ENCODE data around the gene PERM1. TPM values are rescaled to one million over a fixed set of nuclear protein-coding genes. Genes with fewer than 3 reads are reported as not detected.
A peak's percentile ranks its signal among the peaks of the same experiment; 100 is the strongest.

PERM1 gene
- total RNA-seq, 1 experiment from 2014 or later, result 1.5 TPM

- ChIA-PET CTCF (interaction anchor here (0.6 kb wide), 1 partner anchor 270 kb away, joined by 6 read pairs; no protein-coding TSS in a partner anchor), POLR2A (interaction anchor here (0.6 kb wide), 1 partner anchor 105 kb away, joined by 6 read pairs; no protein-coding TSS in a partner anchor)
- no peaks in the 10 kb centered on the region; the same call in 1 of the 2 replicates for H3K36me3 ChIP-seq (ENCODE audit: control insufficient read depth, insufficient read depth, low read length)
- BruUV-seq (replicated peaks), result no TSS peak
- no peaks in the 10 kb centered on the region for H3K27me3 ChIP-seq (ENCODE audit: control insufficient read depth, insufficient read depth, low read length)
- in situ Hi-C loops (cut with HindIII; ENCODE audit: low pct_unique_long_range_greater_than_20kb, low sequenced_read_pairs) (no loop called here), intact Hi-C loops (cut with micrococcal nuclease; ENCODE audit: unreplicated experiment) (no loop called here)
- peak overlapping the region; percentile 82 for H3K27ac ChIP-seq (ENCODE audit: low read length)
- peak overlapping the region; percentile 60 to 70 for H3K4me3 ChIP-seq (ENCODE audit: low read depth in 2 of 2, low read length in 2 of 2)
- peaks cover 43% of the 10 kb centered on the region for H3K4me1 ChIP-seq (ENCODE audit: control insufficient read depth, insufficient read depth, low read length)
- no peaks in the 10 kb centered on the region for H3K9me3 ChIP-seq (ENCODE audit: control insufficient read depth, insufficient read depth, low read depth, low read length)
- ATAC-seq (peak; percentile 45), DNase-seq (ENCODE audit: low read depth, low spot score) (no peak)
- TF ChIP-seq TCF7L2 (IDR thresholded peaks at IDR 0.05; ENCODE audit: low read depth, low read length) (no peak), SIN3A (IDR thresholded peaks at IDR 0.05; ENCODE audit: borderline replicate concordance, insufficient read depth, low read depth, low read length) (0 out of 2 replicates have a peak, but pooled peaks have one; percentile 46)
Measured at GRCh38 chr1:1021010-1021919, 39.4 kb upstream of the PERM1 start.

GRCh38 chr1:1020415-1021009, 38.6 kb upstream of the PERM1 start:
- CTCF ChIA-PET, result interaction anchor here (0.6 kb wide), 1 partner anchor 44 kb away, joined by 5 read pairs; no protein-coding TSS in a partner anchor
- POLR2A ChIA-PET, result interaction anchor here (0.6 kb wide), 1 partner anchor 17 kb away, joined by 7 read pairs; no protein-coding TSS in a partner anchor
- in situ Hi-C loops (cut with HindIII; ENCODE audit: low pct_unique_long_range_greater_than_20kb, low sequenced_read_pairs) (no loop called here), intact Hi-C loops (cut with micrococcal nuclease; ENCODE audit: unreplicated experiment) (no loop called here)
- BruUV-seq (replicated peaks), result no TSS peak
- no peaks in the 10 kb centered on the region for H3K9me3 ChIP-seq (ENCODE audit: control insufficient read depth, insufficient read depth, low read depth, low read length)
- peaks cover 43% of the 10 kb centered on the region for H3K4me1 ChIP-seq (ENCODE audit: control insufficient read depth, insufficient read depth, low read length)
- peak overlapping the region; percentile 82 for H3K27ac ChIP-seq (ENCODE audit: low read length)
- H3K36me3 ChIP-seq (ENCODE audit: control insufficient read depth, insufficient read depth, low read length), result no peaks in the 10 kb centered on the region; the same call in 1 of the 2 replicates
- no peak for TF ChIP-seq POLR2AphosphoS5 (IDR thresholded peaks at IDR 0.05; ENCODE audit: low read depth, low read length)
- TF ChIP-seq SIN3A (IDR thresholded peaks at IDR 0.05; ENCODE audit: borderline replicate concordance, insufficient read depth, low read depth, low read length), result no peak
- TF ChIP-seq TCF7L2 (IDR thresholded peaks at IDR 0.05; ENCODE audit: low read depth, low read length), result no peak
- TF ChIP-seq, protein P1, sequence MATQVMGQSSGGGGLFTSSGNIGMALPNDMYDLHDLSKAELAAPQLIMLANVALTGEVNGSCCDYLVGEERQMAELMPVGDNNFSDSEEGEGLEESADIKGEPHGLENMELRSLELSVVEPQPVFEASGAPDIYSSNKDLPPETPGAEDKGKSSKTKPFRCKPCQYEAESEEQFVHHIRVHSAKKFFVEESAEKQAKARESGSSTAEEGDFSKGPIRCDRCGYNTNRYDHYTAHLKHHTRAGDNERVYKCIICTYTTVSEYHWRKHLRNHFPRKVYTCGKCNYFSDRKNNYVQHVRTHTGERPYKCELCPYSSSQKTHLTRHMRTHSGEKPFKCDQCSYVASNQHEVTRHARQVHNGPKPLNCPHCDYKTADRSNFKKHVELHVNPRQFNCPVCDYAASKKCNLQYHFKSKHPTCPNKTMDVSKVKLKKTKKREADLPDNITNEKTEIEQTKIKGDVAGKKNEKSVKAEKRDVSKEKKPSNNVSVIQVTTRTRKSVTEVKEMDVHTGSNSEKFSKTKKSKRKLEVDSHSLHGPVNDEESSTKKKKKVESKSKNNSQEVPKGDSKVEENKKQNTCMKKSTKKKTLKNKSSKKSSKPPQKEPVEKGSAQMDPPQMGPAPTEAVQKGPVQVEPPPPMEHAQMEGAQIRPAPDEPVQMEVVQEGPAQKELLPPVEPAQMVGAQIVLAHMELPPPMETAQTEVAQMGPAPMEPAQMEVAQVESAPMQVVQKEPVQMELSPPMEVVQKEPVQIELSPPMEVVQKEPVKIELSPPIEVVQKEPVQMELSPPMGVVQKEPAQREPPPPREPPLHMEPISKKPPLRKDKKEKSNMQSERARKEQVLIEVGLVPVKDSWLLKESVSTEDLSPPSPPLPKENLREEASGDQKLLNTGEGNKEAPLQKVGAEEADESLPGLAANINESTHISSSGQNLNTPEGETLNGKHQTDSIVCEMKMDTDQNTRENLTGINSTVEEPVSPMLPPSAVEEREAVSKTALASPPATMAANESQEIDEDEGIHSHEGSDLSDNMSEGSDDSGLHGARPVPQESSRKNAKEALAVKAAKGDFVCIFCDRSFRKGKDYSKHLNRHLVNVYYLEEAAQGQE (IDR thresholded peaks at IDR 0.05; ENCODE audit: insufficient read depth in 1 of 2, low read depth in 2 of 2, low read length in 1 of 2), result no peak
- TF ChIP-seq CTCF (IDR thresholded peaks at IDR 0.05), result no peak
- no peaks in the 10 kb centered on the region for H3K27me3 ChIP-seq (ENCODE audit: control insufficient read depth, insufficient read depth, low read length)
- DNase-seq (ENCODE audit: low read depth, low spot score), result no peak
- 0 out of 2 replicates have a peak, but pooled peaks have one; percentile 7 for ATAC-seq
- H3K4me3 ChIP-seq (ENCODE audit: low read depth in 2 of 2, low read length in 2 of 2), result peak overlapping the region; percentile 60 to 70

Measured in Panc1 (cell line).